Mucosa of descending colon (tissue), 3 donors: ENCODE measurements around the gene ANKRD63. TPM values are rescaled to one million over a fixed set of nuclear protein-coding genes. Genes with fewer than 3 reads are reported as not detected.

Experiments
- ATAC-seq: fragments of 200-7000 bp; cut with Tn5 transposase; one replicate; pipeline ENCODE4 v1.9.1; 2020; ENCODE audit warnings: mild to moderate bottlenecking, moderate library complexity
- DNase-seq, 3 donors: peaks; one replicate each; pipeline ENCODE4 v3.0.0-alpha.2; 2020
- H3K36me3 ChIP-seq: fragments of 200-600 bp; one replicate; pipeline ENCODE4 v1.8.0; 2021; ENCODE audit warnings: low read depth, mild to moderate bottlenecking
- H3K4me1 ChIP-seq: fragments of 200-600 bp; one replicate; pipeline ENCODE4 v1.8.0; 2021; ENCODE audit warnings: low read depth, mild to moderate bottlenecking
- H3K4me3 ChIP-seq: fragments of 200-600 bp; one replicate; pipeline ENCODE4 v1.8.0; 2021; ENCODE audit warnings: mild to moderate bottlenecking
- H3K9me3 ChIP-seq: fragments of 200-600 bp; one replicate; pipeline ENCODE4 v1.8.0; 2021; ENCODE audit warnings: mild to moderate bottlenecking
- CTCF ChIP-seq: fragments of 200-600 bp; IDR thresholded peaks from one replicate; pipeline ENCODE4 v1.8.0; 2022; ENCODE audit warnings: antibody characterized with exemption, mild to moderate bottlenecking
- intact Hi-C, 2 donors: fragments of 100-400 bp; cut with DNase I in 1 of 2; cut with micrococcal nuclease in 1 of 2; formaldehyde crosslinking; loops; one replicate each; pipeline versions ENCODE4 v1.11.0 to v1.11.1; 2022; cut with DNase I, micrococcal nuclease
- total RNA-seq, 3 donors: library from RNA; stranded (reverse); fragmentation: NEBNext Ultra II Directional in 2 of 3; extraction: Animal tissue kit (Norgen Biotek cat#: 25700) in 2 of 3; gene quantifications; one replicate each; pipeline versions ENCODE4 v1.2.1 to v1.2.4, GENCODE V29; 2021 to 2023
- donor health status: DM: no; HTN: no; CAD: no; lungs with moderate emphysema.
- donor health status: DM: no; HTN: no; CAD: no.
- donor health status: DM: no; HTN: yes; CAD: no.

Gene ANKRD63
- total RNA-seq, 3 donors from 2014 or later: 0.25 TPM; not detected in 2

- TF ChIP-seq CTCF: no peak
- intact Hi-C loops: no loop called here
- no peak for ATAC-seq
- no peaks in the 10 kb centered on the region for H3K4me1 ChIP-seq
- H3K36me3 ChIP-seq: no peaks in the 10 kb centered on the region
- DNase-seq: no peak
- H3K9me3 ChIP-seq: no peaks in the 10 kb centered on the region
- no peak overlapping the region for H3K4me3 ChIP-seq
Measured at GRCh38 chr15:40245666-40246450, 37.0 kb downstream of the ANKRD63 start.

GRCh38 chr15:40244961-40245523, 37.8 kb downstream of the ANKRD63 start:
- H3K4me3 ChIP-seq: no peak overlapping the region
- no peak for TF ChIP-seq CTCF
- no peaks in the 10 kb centered on the region for H3K9me3 ChIP-seq
- ATAC-seq: no peak
- no peak for DNase-seq
- H3K36me3 ChIP-seq: no peaks in the 10 kb centered on the region
- intact Hi-C loops: no loop called here
- H3K4me1 ChIP-seq: no peaks in the 10 kb centered on the region

DNA sequence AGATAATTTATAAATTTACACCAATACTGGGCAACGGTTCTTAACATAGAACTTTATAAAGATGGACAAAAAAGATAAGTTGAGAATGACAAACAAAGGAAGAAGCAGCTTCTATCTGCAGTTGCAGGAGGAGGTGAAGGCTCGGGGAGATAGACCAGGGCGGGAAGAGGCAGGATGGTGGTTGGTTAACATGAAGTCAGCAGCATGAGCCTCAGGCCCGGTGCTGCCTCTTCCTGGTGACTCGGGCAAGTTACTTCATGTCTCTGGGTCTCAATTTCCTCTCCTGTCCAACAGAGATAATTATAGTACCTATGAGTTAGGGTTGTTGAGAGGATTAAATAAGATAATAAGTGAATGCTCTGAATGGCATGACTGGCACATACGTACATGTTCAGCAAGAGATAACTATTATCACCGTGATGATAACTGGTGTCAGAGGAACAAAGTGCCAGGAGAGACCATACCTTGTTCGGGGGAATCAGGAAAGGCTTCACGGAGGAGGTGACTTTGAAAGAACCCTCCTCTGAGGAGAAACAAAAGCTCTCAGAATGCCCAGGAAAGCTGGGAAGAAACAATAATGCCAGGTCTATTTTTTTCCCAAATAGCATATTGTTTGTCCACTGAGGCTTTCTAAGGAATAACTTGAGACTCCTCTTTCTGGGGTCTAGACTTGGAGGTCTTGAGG, 39.6 kb downstream of the ANKRD63 start:
- intact Hi-C loops: no loop called here
- Histone ChIP-seq H3K4me1 (peaks cover 7% of the 10 kb centered on the region), H3K9me3 (no peaks in the 10 kb centered on the region), H3K36me3 (no peaks in the 10 kb centered on the region), H3K4me3 (no peak overlapping the region)
- ATAC-seq: no peak
- DNase-seq: no peak
- TF ChIP-seq CTCF: no peak

DNA sequence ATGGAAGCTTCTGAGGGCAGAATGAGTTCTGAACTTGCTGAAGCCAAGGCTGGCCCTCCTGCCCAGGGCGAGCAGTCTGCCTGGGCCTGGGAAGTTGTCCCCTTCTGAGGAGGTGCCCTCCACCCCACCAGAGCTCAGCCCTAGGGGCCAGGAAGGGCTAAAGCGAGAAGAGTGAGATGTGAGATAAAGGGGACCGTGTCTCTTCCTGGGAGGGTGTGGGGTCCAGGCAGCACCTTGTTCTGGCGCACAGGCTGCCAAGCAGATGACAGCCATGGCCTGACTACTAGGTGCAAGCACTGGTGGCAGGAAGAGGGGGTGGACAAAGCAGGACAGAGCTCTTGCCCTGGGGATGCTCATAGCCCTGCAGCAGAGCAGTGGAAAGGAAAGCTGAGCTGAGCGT, 40.3 kb downstream of the ANKRD63 start:
- H3K4me1 ChIP-seq: peaks cover 7% of the 10 kb centered on the region
- no peaks in the 10 kb centered on the region for H3K9me3 ChIP-seq
- TF ChIP-seq CTCF: no peak
- ATAC-seq (no peak), DNase-seq (no peak)
- intact Hi-C loops: no loop called here
- H3K36me3 ChIP-seq: no peaks in the 10 kb centered on the region
- H3K4me3 ChIP-seq: no peak overlapping the region

- no peak for TF ChIP-seq CTCF
- no peaks in the 10 kb centered on the region for H3K9me3 ChIP-seq
- DNase-seq (no peak), ATAC-seq (no peak)
- intact Hi-C loops: no loop called here
- peaks cover 7% of the 10 kb centered on the region for H3K4me1 ChIP-seq
- no peak overlapping the region for H3K4me3 ChIP-seq
- no peaks in the 10 kb centered on the region for H3K36me3 ChIP-seq
Measured at GRCh38 chr15:40242213-40242599, 40.7 kb downstream of the ANKRD63 start.
